GM12801 (cell line): ENCODE data around the gene SMIM17.

Experiments
- TF ChIP-seq, protein P1 (sequence below): IDR thresholded peaks from one replicate; pipeline ENCODE4 v1.5.1; 2011; ENCODE audit warnings: control low read depth; ENCODE audit not compliant: insufficient read length; ENCODE audit errors: extremely low read depth

Gene SMIM17

DNA sequence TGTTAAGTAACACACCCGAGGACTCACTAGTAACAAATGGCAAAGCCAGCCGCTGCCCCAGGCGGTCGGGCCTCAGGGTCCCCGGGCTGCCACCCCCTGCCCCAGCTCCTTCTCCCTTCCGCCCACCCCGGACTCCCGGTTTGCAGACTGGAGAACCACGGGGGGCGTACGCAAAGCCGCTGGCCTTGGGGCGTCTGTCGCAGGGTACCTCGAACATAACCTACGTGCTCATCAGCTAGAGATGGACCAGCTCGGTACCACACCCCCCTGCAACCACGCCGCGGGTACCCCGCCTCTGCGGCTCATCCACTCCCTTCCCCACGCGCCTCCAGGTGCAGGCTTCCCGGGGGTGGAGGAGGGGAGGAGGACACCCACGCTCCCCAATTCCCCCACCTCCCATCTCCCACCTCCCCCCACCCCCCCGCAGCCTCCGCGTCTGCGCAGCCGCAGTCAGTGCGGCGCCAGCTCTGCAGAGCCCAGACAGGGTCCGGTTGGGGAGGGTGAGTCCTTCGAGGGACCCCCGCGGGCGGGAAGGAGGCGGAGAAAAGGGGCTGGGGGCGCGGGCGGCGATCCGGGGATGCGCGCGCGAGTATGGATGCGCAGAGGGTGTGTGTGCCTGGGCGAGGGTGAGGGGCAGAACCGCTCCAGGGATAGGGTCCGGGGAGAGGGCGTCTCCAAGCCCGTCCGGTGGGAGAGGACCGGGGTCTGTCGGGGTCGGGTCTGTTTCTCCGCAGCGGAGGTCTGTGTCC, at the start of gene SMIM17:
Gene SMIM17, plus strand, starts transcription at position 449 of the 749 bp plus-strand sequence. CDS start 2,509 bp downstream, outside the sequence.
- TF ChIP-seq, protein P1, sequence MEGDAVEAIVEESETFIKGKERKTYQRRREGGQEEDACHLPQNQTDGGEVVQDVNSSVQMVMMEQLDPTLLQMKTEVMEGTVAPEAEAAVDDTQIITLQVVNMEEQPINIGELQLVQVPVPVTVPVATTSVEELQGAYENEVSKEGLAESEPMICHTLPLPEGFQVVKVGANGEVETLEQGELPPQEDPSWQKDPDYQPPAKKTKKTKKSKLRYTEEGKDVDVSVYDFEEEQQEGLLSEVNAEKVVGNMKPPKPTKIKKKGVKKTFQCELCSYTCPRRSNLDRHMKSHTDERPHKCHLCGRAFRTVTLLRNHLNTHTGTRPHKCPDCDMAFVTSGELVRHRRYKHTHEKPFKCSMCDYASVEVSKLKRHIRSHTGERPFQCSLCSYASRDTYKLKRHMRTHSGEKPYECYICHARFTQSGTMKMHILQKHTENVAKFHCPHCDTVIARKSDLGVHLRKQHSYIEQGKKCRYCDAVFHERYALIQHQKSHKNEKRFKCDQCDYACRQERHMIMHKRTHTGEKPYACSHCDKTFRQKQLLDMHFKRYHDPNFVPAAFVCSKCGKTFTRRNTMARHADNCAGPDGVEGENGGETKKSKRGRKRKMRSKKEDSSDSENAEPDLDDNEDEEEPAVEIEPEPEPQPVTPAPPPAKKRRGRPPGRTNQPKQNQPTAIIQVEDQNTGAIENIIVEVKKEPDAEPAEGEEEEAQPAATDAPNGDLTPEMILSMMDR = no peak

- TF ChIP-seq, protein P1 = no peak
These were observed 48.5 kb upstream of the SMIM17 start for GRCh38 chr19:56594446-56594782.

DNA sequence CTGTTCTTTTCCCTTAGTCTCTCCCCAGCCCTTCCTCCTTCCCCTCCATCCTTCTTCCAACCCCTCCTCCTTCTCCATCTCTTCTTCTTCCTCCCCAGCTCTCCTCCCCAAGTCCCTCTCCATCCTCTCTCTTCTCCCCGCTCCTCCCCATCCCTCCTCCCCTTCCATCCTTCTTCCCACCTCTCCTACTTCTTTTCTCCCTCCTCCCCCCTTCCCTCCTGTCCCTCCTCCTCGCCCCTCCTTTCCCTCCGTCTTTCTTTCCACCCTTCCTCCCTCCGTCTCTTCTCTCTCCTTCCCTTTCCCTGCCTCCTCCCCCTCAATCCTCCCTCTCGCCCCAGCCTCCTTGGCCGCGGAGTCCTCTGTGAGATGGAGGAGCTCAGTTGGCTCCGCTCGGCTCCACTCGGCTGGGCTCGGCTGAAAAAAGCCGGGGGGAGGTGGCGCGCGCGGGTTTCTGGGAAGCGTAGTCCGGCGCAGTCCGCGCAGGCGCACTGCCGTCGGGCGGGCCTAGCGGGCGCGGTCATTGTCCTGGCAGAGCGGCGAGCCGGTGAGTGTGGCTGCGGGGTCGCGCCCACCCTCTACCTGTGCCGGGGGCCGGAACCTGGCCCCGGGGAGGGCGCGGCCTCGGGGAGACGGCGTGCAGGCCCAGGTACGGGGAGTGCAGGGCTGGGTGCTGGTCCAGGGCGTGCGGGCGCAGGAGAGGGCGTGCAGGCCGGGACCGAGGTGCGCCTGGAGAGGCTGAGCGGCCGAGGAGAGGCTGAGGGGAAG, 48.0 kb upstream of the SMIM17 start, which contains the start of gene ZNF71:
Gene ZNF71, plus strand, starts transcription at position 520 of the 765 bp plus-strand sequence. CDS start 6,257 bp downstream, outside the sequence.
- TF ChIP-seq, protein P1 = no peak

GRCh38 chr19:56595548-56595899, 47.4 kb upstream of the SMIM17 start:
- TF ChIP-seq, protein P1 = no peak

DNA sequence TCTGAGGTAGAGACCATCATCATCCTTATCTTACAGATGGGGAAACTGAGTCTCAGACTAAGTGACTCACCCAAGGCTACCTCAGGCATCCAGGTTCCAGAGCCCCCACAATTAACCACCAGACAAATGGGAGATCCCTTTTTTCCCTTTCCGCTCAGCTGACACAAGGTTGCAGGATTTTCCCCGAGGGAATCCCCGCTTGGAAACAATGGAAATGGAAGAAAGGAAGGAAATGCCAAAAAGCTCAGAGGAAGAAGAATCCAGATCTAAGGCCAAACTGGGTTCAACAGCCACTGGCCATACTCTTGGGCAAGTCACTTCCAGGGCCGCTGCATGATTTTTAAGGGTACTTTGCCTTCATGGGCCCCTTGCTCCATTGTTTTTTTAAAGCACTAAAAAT, 46.3 kb upstream of the SMIM17 start:
- TF ChIP-seq, protein P1 = no peak

GRCh38 chr19:56597696-56598095, 45.3 kb upstream of the SMIM17 start:
- TF ChIP-seq, protein P1 = no peak

DNA sequence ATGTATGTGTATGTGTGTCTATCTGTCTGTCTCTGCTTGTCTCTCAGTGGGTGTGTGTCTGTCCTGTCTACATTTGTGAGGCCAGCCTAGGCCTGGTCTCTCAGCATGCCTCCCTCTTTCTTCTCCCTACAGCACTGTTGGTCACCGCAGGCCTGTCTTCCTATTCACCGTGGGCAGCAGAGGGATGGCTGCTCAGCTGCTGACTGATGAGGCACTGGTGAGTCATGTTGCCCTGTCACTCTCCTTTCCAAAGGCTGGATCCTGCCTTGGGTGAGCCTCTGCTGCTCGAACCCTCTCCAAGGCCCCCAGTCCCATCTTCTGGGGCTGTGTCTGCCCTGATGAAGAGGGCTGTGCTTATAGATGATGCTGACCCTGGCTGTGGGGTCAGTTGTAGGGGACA, 41.6 kb upstream of the SMIM17 start:
- TF ChIP-seq, protein P1 = no peak
